Fibroblast of mammary gland (primary cell): ENCODE results near the gene TMEM106C.

Experiments
- DNase-seq: peaks from one replicate; pipeline ENCODE4 v3.0.0-alpha.2; 2010; ENCODE audit warnings: low read depth
- H3K4me3 ChIP-seq: 2 replicates; pipeline ENCODE4 v1.5.1; 2011; ENCODE audit warnings: low read depth, mild to moderate bottlenecking, low read length, moderate library complexity; ENCODE audit not compliant: control insufficient read depth
- CTCF ChIP-seq: conservative IDR thresholded peaks from 2 replicates; pipeline ENCODE4 v1.5.1; 2011; ENCODE audit warnings: low read depth, low read length, inconsistent platforms; ENCODE audit not compliant: control insufficient read depth, insufficient read depth

The TMEM106C gene

GRCh38 chr12:47963340-47964040, at the start of gene TMEM106C:
TMEM106C (plus strand) TSS chr12:47963596; CDS start chr12:47964237, 641 bp downstream.
- TF ChIP-seq CTCF, result peak; percentile 78
- H3K4me3 ChIP-seq, result peak within 1 kb of the TSS; percentile 88
- peak; percentile 85 for DNase-seq

GRCh38 chr12:47920913-47921312, 42.5 kb upstream of the TMEM106C start:
- no peak for TF ChIP-seq CTCF
- no peak overlapping the region for H3K4me3 ChIP-seq
- DNase-seq, result no peak

- TF ChIP-seq CTCF, result no peak
- DNase-seq, result no peak
- no peak overlapping the region for H3K4me3 ChIP-seq
These were observed 41.5 kb upstream of the TMEM106C start for GRCh38 chr12:47921907-47922306.

- no peak for TF ChIP-seq CTCF
- no peak for DNase-seq
- no peak overlapping the region for H3K4me3 ChIP-seq
These were observed 36.0 kb upstream of the TMEM106C start for GRCh38 chr12:47927346-47927745.

- no peak for TF ChIP-seq CTCF
- no peak for DNase-seq
- H3K4me3 ChIP-seq, result no peak overlapping the region
These were observed 32.8 kb upstream of the TMEM106C start for GRCh38 chr12:47930634-47931033.

- TF ChIP-seq CTCF, result no peak
- no peak overlapping the region for H3K4me3 ChIP-seq
- no peak for DNase-seq
These were observed 32.2 kb upstream of the TMEM106C start for GRCh38 chr12:47931187-47931586.
